Right ventricle myocardium inferior (tissue), 1 donor: ENCODE measurements around the gene DZIP1L. TPM values are rescaled to one million over a fixed set of nuclear protein-coding genes. Genes with fewer than 3 reads are reported as not detected.
"Not testable (repeated sequence)": the region's sequence is repeated elsewhere in the genome, so short reads cannot be mapped to it uniquely, and the experiment has no call there.

ENCODE experiments used
- ATAC-seq: fragments of 200-7000 bp; cut with Tn5 transposase; one replicate; pipeline ENCODE4 v1.9.1; 2020; ENCODE audit warnings: mild to moderate bottlenecking, moderate library complexity
- DNase-seq: peaks from one replicate; pipeline ENCODE4 v3.0.0; 2021; ENCODE audit errors: missing footprints
- intact Hi-C: fragments of 100-400 bp; cut with DNase I; formaldehyde crosslinking; loops from one replicate; pipeline ENCODE4 v1.11.0; 2022
- total RNA-seq: library from RNA; stranded (reverse); fragmentation: NEBNext Ultra II Directional; extraction: Animal tissue kit (Norgen Biotek cat#: 25700); gene quantifications from one replicate; pipeline ENCODE4 v1.2.1, GENCODE V29; 2021
- donor health status: DM: no; HTN: yes; CAD: no; lungs with severe emphysema.

DZIP1L gene
- total RNA-seq, 1 donor from 2014 or later, result 3.8 TPM

DNA sequence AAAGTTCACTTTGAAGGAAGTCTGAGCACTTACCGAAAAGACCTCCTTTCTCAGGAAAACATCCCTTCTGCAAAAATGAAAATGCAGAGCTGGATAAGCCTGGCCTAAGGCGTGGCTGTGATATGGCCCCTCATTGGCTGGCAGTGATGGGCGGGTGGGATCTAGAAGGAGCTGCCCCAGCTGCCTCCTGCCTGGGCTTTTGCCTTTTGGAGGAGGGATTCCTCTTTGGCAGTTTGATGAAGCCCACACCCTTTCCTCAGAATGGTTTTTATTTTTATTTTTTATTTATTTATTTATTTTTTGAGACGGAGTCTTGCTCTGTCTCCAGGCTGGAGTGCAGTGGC is 4.0 kb upstream of the DZIP1L start:
- DNase-seq (no peak), ATAC-seq (no peak)
- intact Hi-C loops, result loop anchor here (5.0 kb wide), 1 partner anchor 68 kb away; the partner anchor contains the start of gene ARMC8

DNA sequence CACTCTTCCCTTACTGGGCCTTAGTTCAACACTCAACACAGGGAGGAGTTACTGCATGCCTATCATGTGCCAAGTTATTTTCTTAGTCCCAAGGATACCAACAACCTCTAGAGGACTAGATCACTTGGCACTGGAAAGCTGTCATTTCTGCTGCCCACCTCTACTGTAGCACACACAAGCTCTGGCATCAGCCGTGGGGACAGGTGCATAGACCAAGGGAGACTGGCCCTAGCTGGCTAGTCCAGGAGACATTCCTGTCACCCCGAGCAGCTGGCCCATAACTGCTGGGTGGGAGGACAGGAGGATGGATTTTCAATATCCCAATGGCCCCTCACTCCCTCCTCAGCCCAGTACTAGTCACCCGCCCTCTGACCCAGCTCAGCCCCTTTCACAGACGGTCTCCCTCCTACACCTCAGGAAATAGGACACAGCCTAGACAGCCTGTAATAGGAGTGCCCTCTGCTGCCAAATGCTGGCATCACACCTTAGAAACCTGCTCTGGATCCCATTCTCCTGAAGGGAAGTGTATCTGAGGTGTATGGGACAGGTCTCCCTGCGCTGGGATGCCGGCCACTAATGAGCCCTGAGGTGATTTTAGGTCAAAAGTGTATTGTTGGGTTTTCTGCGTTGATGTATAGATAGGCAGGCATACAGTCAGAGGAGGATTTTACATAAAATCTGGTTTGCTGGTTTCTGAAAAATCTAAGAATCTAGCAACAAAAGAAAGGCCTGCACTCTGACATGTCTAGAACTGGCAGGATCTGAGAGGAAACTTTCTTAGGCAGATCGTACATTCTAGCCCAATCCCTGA is 3.4 kb upstream of the DZIP1L start:
- intact Hi-C loops, result loop anchor here (1.0 to 5.0 kb wide), 2 partner anchors 51 to 68 kb away; partner anchors contain the start of gene ARMC8
- ATAC-seq (peak; percentile 58), DNase-seq (no peak)

- no peak for DNase-seq
- no peak for ATAC-seq
- intact Hi-C loops, result no loop called here
Observed at GRCh38 chr3:138114431-138114918, 933 bp downstream of the DZIP1L start.

- no peak for DNase-seq
- no peak for ATAC-seq
- intact Hi-C loops, result no loop called here
Observed at GRCh38 chr3:138113326-138113725, 2.1 kb downstream of the DZIP1L start.

GRCh38 chr3:138112362-138112761 is 3.0 kb downstream of the DZIP1L start:
- ATAC-seq, result no peak
- intact Hi-C loops, result no loop called here

DNA sequence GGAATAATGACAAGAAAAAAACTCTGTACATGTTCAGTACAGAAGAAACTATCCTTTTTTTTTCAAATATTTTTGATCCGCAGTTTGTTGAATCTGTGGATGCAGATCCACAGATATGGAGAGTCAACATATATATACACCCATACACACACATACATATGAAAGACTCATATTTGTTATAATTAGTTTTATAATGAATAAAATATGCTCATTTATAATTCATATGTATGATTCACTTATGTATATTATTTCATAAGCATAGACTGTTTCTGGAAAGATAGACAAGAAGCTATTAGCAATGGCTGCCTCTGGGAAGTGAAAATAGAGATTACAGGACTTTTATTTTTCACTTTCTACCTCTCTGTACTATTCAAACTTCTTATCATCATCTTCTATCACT is 9.8 kb downstream of the DZIP1L start:
- DNase-seq (no peak), ATAC-seq (no peak)
- intact Hi-C loops, result no loop called here

More at GRCh38 chr3:138112362-138112761, 3.0 kb downstream of the DZIP1L start:
- DNase-seq, result no peak

DNA sequence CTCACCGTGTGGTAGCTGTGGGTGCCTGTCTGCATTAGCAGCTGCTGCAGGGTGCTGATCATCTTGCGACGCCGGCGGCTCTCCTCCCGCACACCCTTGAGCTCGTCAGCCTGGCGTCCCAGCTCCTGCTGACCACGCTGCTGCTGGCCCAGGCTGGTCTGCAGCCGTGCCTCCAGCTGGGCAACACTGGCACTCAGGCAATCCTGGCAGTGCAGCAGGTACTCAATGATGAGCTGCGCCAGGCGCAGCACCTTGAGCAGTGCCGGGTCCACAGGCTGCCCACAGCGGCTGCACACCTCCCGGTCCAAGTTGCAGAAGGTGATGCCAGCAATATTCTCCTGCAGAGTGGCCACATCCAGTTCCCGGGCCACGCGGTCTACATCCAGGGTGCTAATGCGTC is 11.9 kb downstream of the DZIP1L start:
- DNase-seq (no peak), ATAC-seq (no peak)
- intact Hi-C loops, result no loop called here

GRCh38 chr3:138101351-138101940 is 14.0 kb downstream of the DZIP1L start:
- DNase-seq, intact Hi-C loops, ATAC-seq: not testable (repeated sequence)

DNA sequence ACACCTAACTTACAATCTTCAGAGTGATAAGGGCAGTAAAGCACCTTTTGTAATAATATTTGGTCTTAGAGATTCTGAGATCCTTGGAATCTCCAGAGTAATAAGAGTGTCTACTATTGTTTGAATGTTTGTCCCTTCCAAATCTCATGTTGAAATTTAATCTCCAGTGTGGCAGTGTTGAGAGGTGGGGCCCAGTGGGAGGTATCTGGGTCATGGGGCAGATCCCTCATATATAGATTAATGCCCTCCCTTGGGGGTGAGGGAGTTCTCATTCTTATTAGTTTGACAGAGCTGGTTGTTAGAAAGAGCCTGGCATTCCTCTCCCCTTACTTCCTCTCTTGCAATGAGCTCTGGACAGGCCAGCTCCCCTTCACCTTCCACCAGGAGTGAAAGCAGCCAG is 16.0 kb downstream of the DZIP1L start:
- intact Hi-C loops, result no loop called here
- DNase-seq (no peak), ATAC-seq (no peak)

GRCh38 chr3:138097192-138098172 is 17.9 kb downstream of the DZIP1L start:
- ATAC-seq (no peak), DNase-seq (no peak)
- intact Hi-C loops, result no loop called here

DNA sequence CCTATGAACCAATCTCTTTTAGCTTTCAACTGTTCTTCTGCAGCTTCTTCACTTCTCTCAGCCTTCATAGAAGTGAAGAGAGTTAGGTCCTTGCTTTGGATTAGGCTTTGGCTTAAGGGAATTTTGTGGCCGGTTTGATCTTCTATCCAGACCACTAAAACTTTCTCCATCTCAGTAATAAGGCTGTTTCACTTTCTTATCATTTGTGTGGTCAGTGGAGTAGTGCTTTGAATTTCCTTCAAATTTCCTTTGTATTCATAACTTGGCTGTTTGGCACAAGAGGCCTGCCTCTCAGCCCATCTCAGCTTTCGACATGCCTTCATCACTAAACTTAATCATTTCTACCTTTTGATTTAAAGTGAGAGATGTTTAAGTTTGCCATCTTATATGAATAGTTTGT is 21.7 kb downstream of the DZIP1L start:
- DNase-seq (no peak), ATAC-seq (no peak)
- intact Hi-C loops, result no loop called here

DNA sequence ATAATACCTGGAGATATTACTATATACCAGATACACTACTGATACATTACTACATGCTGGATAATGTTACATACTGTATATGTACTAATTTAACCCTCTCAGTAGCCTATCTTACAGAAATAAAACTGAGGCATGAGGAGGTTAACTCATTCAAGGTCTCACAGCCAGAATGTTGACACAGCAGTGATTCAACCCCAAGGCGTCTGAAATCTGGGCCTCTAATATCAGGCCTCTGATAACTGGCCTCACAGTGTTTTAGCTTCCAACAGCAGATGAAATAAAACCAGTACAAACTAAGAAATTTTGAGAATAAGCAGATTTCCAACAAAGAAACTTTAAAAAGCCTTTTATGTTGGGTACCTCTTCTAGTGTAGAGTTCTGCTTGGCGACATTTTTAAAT is 23.4 kb downstream of the DZIP1L start:
- ATAC-seq (no peak), DNase-seq (no peak)
- intact Hi-C loops, result no loop called here

GRCh38 chr3:138089091-138089490 is 26.3 kb downstream of the DZIP1L start:
- intact Hi-C loops, result no loop called here
- ATAC-seq, result no peak
- DNase-seq, result no peak

GRCh38 chr3:138085745-138086144 is 29.7 kb downstream of the DZIP1L start:
- intact Hi-C loops, ATAC-seq, DNase-seq: not testable (repeated sequence)

GRCh38 chr3:138084196-138084595 is 31.2 kb downstream of the DZIP1L start:
- intact Hi-C loops, result no loop called here
- ATAC-seq, result no peak
- DNase-seq, result no peak

GRCh38 chr3:138082992-138083386 is 32.4 kb downstream of the DZIP1L start:
- DNase-seq, result no peak
- ATAC-seq, result no peak
- intact Hi-C loops, result no loop called here

DNA sequence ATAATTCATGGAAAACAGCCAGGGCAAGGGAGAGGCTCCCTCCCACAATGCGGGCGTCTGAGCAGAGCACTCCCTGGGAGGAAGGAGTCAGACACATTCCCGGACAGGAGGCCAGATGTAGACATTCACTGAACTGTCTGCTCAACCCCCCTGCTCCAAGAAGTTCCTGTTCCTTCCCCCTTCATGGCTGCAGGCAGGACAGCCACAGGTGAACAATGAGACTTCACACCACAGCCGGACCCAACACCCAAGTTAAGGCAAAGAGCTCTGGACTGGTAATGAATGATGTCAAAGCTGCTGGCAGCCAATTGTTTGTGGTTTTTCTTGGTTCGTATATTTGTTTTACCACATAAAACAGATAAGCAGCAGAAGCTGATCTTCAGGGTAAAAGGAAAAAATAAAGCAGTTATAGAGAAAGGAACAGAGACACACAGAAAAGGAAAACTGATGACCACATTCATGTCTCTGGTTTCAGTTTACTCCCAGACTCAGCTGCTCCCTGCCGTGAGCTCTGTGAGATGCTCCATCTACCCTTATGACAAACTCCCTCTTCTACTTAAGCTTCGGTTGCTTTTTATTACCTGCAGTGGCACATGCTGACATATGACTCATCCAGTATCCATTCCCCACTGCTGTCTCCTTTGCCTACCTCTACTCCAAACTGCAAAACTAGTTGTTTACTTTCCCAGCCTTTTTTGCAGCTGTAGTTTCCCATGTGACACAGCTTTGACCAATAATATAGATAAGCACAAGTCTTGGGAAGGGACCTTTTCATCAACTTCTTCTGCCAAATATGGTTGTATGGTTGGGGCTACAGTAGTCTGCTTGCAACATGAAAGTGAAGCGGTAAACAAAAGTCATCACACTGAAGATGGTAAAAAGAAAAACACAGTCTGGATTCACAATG is 33.1 kb downstream of the DZIP1L start:
- ATAC-seq, result peak; percentile 67
- DNase-seq, result no peak
- intact Hi-C loops, result no loop called here
